Stimulated activated CD8-positive, alpha-beta memory T cell treated with anti-CD3 and anti-CD28 coated beads, Interleukin-4, amount 100 ng/mL, for 24 hours (primary cell): ENCODE measurements around the gene NOS2.
"Not testable (repeated sequence)": the region's sequence is repeated elsewhere in the genome, so short reads cannot be mapped to it uniquely, and the experiment has no call there.

Source experiments
- DNase-seq: peaks from one replicate; pipeline ENCODE4 v3.0.0-alpha.2; 2020; ENCODE audit warnings: low read depth

NOS2 gene

DNA sequence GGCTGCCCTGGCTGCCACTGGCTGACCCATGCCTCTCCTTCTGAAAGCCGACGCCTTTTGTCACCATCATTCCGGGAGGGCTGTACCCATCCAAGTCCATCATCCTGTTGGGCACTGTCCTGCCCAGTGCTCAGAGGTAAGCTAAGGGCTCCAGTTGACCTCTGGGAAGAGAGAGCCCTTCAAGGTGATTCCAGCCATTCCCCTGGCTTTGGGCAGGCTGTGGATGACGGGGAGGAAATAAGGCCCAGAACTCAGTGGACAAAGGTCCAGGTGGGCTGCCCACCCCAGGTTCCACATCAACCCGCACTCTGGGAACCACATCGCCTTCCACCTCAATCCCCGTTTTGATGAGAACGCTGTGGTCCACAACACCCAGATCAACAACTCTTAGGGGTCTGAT is 45.8 kb downstream of the NOS2 start:
- DNase-seq: no peak

DNA sequence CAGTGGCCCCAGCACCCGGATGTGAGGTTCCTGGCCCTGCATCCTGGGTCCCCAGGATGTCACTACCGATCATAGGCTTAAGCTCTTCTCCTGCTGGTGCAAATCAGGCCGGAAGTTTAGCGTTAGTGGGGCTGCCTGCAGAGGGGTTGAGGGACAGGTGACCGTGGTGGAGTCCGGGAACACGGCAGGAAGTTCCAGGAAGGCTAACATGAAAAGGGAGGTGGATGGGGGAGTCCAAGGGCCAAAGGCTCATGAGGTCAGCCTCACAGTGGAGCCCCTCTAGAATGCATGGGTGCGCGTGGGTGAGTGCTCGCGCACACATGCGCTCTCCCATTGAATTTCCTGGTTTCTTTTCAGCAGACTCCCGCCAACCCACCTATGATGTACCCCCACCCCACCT is 46.6 kb downstream of the NOS2 start:
- DNase-seq: not testable (repeated sequence)

DNA sequence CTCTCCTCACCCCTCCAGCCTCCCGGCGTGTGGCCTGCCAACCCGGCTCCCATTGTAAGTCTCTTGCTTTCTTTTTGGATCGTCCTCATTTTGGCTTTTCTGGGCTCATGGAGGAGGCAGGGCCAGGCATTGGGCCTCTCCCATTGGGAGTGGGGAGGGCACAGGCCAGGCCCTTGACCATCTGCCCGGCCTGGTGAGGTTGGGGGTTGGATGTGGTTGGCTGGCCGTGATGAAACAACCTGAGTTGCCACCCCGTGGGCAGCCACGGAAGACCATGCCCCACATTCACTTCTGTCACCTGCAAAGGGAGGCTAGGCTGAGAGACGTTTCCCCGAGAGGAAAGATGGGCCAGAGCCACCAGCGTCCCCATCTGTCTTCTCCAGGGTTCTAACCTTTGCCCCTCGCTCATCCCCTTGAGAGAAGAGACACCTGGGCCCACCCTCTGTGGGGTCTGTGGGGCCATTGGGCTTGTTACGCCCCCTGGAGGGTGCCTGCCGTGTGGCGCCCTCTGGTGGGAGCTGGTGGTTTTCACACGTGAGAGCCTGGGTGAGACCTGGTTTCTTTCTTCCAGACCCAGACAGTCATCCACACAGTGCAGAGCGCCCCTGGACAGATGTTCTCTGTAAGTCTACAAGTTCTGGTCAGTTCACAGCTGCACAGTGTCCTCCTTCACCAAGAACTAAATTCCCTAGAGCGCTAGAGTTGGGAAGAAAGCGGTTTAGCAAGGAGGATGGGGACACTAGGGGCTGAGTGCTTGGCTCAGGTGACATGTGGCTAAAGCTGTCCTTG is 47.3 kb downstream of the NOS2 start:
- not testable (repeated sequence) for DNase-seq

DNA sequence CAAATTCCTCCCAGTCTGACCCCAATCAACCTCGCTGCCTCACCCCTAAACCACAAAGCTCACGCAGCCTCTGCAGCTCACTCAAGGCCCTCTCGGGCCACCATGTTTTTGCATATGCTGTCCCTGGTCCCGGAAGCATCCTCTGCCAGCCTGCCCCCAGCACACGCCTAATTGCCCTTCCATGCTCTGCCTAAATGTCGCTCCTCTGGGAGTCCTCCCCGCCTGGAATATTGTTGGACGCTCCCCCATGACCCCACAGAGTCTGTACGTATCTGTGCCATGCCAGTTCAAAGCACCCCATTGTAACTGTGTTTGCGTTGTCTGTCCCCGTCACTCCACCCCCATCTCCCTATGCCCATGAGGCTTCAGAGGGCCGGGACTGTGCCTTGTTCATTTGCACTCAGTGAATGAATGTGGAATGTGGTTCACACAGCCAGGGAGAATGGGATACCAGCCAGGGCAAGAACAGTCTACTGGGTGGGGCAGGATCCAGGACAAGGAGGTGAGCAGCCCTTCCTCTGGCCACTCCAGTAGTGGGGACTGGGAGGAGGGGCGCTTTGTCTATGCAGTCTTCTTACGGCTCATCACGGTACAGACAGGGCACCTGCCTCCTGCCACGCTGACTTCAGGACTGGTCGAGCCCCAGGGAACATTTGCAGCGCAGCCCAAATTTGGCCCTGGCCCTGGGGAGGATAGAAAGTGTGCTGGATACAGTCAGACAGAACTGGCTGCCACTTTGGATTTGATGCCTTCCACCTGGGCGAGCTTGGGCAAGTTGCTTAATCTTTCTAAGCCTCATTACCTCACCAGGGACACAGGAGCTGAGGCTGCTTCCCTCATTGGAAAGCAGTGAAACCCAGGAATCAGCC is 48.5 kb downstream of the NOS2 start:
- DNase-seq: no peak

DNA sequence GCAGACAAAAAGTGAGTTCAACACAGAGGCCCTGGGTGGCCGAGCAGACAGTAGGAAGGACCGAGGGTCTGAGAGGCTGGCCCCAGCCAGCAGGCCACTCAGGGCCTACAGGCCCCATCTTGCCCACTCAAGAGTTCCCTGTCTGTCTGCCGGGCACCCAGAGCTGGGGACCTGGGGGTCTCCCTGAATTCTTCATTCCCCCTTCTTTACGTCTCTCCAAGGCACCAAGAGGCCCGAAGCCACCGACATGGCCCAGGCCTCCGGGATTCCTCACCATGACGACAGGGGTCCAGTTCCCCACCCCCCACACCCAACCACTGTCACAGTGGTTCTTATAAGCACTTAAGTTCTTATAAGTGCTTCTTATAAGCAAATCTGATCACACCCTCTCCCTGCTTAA is 49.2 kb downstream of the NOS2 start:
- no peak for DNase-seq

DNA sequence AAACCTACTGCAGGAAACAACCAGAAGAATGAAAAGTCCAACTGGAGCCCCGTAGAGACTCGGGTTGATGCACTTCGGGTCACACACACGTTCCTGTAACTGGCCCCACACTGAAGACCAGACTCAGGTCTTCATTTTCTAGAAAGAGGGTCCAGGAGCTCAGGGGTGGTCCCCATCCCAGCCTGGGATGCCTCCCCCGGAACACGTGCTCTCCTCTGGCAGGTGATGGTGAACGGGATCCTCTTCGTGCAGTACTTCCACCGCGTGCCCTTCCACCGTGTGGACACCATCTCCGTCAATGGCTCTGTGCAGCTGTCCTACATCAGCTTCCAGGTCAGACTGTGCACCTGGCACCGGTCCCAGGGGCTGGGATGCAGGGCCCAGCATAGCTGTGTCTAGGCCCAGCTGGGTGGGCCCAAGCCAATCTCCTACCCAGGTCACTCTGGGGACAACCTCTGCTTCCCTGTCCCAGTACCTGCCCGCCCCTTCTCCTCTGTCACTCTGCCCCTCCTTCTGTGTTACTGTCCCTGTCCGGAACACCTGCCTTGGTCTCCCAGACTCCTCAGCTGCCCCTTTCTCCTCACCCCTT is 50.7 kb downstream of the NOS2 start:
- not testable (repeated sequence) for DNase-seq

DNA sequence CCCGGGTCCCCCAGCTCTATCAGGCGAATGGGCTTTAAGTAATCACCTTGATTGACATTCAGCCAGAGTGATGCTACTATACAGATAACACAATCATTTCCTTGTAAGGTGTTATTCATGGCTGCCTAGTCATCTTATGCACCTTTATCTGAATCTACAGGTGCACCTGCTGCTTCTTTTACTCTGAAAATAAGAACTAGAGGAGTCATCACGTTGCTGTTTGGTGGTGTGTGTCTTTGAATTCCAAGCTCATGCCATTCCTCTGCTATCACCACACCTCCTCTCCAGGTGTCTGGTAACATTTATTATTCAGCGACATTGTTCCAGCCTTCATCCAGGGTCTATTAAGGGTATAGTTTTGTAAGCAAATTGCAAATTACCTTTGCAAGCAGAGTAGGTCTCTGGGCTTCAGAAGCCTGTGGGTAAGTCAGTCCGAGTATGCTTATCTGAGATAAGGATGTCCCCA is 51.9 kb downstream of the NOS2 start:
- DNase-seq: no peak

DNA sequence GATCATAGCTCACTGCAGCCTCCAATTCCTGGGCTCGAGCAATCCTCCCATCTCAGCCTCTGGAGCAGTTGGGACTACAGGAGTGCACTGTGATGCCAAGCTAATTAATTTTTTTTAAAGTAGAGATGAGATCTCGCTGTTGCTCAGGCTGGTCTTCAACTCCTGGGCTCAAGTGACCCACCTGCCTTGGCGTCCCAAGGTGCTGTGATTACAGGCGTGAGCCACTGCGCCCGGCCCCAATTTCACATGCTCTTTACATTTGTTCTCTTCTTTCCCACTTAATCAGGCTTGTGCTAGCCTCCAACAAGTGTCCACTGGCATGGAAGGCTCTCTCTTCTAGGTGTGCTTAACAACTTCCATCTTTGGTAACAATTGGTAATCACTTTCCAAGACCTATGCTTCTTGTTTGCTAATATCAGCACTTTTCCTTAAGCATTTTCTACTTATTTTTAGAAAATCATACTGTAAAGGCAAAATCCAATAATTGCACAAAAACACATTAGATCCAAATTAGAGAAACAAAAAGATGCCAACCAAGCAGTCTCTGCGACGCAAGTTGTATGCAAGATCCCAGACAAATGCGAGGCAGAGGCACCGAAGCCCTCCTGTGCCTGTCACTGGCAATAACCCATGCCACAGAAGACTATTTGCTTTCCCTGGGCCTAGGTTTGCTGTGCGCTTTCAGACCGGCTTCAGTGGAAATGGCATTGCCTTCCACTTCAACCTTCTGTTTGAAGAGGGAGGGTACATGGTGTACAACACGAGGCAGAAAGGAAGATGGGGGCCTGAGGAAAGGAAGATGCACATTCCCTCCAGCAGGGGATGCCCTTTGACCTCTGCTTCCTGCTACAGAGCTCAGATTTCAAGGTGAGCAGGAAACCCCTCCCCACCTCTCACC is 52.6 kb downstream of the NOS2 start:
- no peak for DNase-seq

DNA sequence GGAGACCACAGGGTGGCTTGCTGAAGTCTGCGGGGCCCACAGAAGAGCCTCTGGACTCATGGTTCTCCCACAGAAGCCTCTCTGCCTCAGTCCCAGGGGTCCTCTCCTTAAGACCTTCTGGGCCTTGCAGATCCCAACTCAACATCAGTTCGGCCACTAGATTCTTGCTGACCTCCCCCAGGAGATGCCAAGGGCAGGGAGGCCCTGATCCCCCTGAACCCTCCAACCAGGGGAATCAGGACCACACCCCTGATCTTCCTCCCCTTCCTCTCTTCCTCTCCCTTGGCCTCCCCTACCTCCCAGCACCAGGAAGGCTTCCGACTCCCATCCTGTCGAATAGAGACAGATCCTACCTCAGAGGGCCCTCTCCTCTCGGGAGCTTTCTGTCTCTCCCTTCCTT is 53.4 kb downstream of the NOS2 start:
- DNase-seq: no peak

DNA sequence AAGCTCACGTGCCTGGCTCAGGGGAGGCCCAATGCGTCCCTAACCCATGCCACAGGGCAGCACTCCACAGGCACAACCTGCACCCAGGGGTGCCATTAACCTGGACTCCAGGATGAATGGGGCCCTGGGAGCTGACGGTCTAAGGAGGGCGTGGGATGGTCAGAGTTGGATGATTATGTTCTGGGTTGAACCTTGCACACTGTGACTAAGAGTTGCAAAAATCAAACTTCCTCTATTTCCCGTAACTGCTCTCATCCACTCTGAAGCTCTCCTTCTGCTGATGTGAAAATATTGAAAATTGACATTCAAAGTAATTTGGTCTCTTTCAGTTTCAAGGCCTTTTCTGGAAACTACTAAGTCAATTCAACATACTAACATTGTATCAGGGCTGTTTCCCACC is 54.0 kb downstream of the NOS2 start:
- DNase-seq: not testable (repeated sequence)

DNA sequence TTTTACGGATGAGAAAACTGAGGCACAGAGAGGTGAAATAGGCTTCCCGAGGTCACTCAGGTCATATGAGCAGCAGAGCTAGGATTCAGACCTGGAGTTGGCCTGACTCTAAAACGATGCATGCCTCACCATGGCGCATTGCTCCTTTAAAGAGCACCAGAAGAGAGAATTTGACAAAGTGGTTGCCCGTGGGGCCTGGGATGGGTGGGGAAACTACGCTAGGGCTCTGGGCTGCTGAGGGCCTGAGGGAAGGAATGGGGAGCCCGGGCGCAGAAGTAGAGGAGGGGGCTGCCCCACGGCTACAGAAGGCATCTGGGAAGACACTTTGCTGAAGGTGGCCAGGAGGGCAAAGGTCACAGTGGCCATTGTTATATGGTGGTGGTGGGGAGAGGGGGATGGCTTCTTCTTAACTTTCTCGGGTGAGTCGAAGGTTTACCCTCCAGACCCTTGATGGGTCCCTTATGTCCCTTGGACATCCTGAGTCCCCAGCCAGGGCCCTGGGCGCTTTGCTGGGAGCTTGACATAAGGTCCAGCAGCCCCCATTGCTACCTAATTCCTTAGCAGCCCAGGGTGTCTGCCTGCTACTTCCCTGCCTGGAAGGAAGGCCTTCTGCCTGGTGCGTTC is 55.0 kb downstream of the NOS2 start:
- not testable (repeated sequence) for DNase-seq

DNA sequence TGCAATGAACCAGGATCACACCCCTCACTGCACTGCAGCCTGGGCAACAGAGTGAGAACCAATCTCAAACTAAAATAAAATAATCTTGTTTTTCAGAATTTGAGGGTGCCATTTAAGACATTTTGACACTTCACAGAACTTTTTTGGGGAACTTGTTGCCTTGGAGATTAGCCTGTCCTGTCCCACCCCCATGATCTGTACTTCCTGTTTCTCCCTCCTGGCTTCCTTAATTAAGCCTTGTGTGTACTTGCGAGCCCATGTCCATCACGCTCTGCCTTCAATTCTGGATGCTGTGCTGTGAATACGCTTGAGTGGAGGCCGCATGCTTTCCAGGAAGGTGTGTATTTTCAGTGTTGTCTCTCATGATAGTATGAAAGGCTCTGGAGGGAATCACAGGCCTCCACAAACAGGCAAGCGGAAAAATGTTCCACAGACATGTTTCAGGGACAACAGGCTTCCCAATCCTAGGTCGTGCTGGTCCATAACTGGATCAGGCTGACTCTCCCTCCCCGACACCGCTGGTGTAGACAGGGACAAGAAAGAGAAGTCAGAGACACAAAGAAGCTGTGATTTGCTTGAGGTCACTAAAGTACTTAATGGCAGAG is 56.9 kb downstream of the NOS2 start:
- no peak for DNase-seq

DNA sequence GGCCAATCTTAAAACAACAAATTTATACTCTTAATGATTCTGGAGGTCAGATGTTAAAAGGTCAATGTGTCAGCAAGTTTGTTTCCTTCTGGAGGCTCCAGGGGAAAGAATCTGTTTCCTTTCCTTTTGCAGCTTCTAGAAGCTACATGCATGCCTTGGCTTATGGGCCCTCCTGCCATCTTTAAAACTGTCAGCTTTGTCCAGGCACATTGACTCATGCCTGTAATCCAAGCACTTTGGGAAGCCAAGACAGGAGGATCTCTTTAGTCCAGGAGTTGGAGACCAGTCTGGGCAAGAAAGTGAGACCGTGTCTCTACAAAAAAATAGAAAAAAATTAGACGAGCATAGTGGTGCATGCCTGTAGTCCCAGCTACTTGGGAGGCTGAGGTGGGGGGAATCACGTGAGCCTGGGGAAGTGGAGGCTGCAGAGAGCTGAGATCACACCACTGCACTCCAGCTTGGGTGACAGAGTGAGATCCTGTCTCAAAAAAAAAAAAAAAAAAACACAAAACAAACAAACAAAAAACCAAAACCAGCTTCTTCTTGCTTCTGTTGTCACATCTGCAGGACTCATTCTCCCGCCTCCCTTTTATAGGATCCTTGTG is 58.3 kb downstream of the NOS2 start:
- no peak for DNase-seq

DNA sequence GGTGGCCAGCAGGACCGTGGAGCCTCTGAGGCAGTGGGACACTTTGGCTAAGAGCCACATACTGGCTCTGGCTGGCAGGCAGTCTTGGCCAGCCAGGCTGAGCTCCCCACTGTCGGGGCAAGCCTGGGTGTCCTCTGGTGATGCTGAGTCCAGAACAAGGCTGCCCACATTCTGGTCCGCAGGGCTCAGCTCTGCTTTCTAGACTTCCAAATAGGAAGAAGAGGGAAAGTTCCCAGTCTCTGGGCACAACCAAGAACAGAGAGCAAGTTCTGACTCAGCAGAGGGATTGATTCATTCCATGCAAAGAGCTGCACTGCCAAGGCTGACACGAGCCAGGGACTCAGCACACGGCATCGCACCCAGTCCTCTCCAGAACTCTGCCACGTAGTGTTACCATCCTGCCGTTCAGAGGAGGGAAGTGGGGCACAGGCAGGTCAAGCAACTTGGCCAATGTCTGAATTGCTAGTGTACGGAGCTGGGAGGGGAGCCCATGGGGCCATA is 58.9 kb downstream of the NOS2 start:
- no peak for DNase-seq

DNA sequence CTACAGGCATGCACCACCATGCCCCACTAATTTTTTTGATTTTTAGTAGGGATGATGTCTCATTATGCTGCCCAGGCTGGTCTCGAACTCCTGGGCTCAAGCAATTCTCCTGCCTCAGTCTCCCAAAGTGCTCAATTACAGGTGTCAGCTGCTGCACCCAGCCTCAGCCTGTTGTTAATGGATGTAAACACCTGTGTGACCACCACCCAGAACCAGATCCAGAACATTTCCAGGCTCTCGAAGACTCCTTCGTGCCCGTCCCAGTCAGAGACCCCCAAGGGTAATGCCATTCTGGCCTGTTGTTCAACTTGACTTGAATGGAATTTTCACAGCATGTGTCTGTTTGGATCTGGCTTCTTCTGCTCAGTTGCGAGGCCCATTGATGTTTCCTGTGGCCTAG is 59.8 kb downstream of the NOS2 start:
- DNase-seq: not testable (repeated sequence)

DNA sequence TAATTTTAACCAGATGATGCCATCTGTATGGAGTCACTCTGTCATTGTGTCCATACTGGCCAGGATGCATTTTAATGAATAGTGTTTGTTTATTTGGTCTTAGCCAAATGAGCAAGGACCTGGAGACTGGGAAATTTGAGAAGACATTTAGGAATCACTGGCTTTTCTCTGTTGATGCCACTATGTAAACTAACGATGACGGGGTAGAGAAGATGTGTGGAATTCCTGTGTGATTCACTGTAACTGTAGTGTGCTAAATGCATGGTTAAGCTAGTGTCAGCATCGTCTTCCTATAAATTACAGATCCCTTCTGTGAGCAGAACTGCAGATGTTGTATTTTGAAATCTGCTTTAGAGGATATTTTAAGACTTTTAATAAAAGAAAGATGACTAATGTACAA is 66.6 kb downstream of the NOS2 start:
- DNase-seq: no peak

DNA sequence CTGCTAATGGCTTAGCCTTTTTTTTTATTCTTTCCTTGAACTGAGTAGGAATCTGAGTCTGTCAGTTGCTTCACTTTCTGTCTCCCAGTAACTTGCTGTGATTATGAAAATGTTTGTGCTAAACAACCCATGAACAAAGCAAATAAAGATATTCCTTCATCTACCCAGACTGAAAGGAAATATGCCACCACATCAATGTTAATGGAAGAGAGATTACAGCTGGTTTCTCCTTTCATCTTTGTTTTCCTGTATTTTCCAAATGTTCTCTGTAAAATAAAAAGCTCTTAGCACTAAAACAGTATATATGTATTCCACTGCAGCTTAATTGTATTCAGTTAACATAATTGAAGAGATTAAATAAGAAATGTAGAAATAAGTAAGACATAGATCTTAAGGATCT is 67.6 kb downstream of the NOS2 start:
- DNase-seq: not testable (repeated sequence)

DNA sequence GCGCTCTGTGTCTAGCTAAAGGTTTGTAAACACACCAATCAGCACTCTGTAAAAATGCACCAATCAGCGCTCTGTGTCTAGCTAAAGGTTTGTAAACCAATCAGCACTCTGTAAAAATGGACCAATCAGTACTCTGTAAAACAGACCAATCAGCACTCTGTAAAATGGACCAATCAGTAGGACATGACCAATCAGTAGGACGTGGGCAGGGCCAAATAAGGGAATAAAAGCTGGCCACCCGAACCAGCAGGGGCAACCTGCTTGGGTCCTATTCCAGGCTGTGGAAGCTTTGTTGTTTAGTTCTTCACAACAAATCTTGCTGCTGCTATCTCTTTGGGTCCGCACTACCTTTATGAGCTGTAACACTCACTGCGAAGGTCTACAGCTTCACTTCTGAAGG is 74.3 kb downstream of the NOS2 start:
- DNase-seq: not testable (repeated sequence)

DNA sequence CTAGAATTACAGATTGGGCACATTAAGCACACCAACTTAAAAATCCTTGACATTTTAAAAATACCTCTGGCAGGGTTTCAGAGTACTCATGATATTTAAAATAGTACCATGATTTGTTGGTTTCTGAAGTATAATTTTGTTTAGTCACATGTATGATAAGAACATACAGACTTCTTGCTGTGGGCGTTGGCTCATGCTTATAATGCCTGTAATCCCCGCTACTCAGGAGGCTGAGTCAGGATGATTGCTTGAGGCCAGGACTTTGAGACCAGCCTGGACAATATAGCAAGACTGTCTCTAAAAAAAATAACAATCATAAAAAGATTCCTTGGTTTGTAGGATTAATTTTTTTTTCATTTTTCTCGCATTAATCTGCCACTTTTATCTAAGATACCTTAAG is 78.5 kb downstream of the NOS2 start:
- DNase-seq: no peak
